Suprapubic skin (tissue), 4 donors: ENCODE measurements around the gene FRMD4B.

Experiments
- CTCF ChIP-seq, 2 donors: fragments of 200-600 bp in 1 of 2; fragments of 450-650 bp in 1 of 2; sonication (generic) in 1 of 2; IDR thresholded peaks; one replicate each; pipeline ENCODE4 v1.5.1; 2016 to 2019; ENCODE audit warnings: antibody characterized with exemption in 2 of 2, mild to moderate bottlenecking in 1 of 2, moderate library complexity in 1 of 2
- EP300 ChIP-seq: sonication (generic); formaldehyde crosslinking; IDR thresholded peaks from one replicate; pipeline ENCODE4 v1.6.1; 2017; ENCODE audit warnings: antibody characterized with exemption
- POLR2A ChIP-seq, 2 donors: fragments of 450-650 bp; IDR thresholded peaks; one replicate each; pipeline ENCODE4 v1.6.1; 2017; ENCODE audit warnings: antibody characterized with exemption in 2 of 2, mild to moderate bottlenecking in 2 of 2, moderate library complexity in 2 of 2
- POLR2AphosphoS5 ChIP-seq, 3 donors: sonication (generic); formaldehyde crosslinking; IDR thresholded peaks; one replicate each; pipeline ENCODE4 v1.6.1; 2017; ENCODE audit warnings: antibody characterized with exemption in 3 of 3

- TF ChIP-seq POLR2A (IDR thresholded peaks at IDR 0.05) (no peak), CTCF (IDR thresholded peaks at IDR 0.05) (no peak), POLR2AphosphoS5 (IDR thresholded peaks at IDR 0.05) (no peak), EP300 (no peak)
Measured at GRCh38 chr3:69178082-69178481, 207.8 kb downstream of the FRMD4B start.
